HG03571 (cell line): Measurements from ENCODE around the gene APOF.
"Not testable (repeated sequence)": the region's sequence is repeated elsewhere in the genome, so short reads cannot be mapped to it uniquely, and the experiment has no call there.

ENCODE experiments used
- ATAC-seq: cut with Tn5 transposase; IDR thresholded peaks from one replicate; pipeline ENCODE4 v1.9.1; 2021; ENCODE audit not compliant: unreplicated experiment

APOF gene

GRCh38 chr12:56333197-56333678 lies 29.4 kb downstream of the APOF start:
- no peak for ATAC-seq

GRCh38 chr12:56332512-56333196 lies 30.0 kb downstream of the APOF start:
- no peak for ATAC-seq

- ATAC-seq, result no peak
Measured at GRCh38 chr12:56330936-56331490, 31.6 kb downstream of the APOF start.

GRCh38 chr12:56326533-56326932 lies 36.1 kb downstream of the APOF start:
- ATAC-seq, result no peak

- no peak for ATAC-seq
Measured at GRCh38 chr12:56326126-56326525, 36.5 kb downstream of the APOF start.

GRCh38 chr12:56324206-56324605 lies 38.5 kb downstream of the APOF start:
- no peak for ATAC-seq

GRCh38 chr12:56321610-56322009 lies 41.0 kb downstream of the APOF start:
- ATAC-seq, result not testable (repeated sequence)

- ATAC-seq, result no peak
Measured at GRCh38 chr12:56321027-56321426, 41.6 kb downstream of the APOF start.

- no peak for ATAC-seq
Measured at GRCh38 chr12:56317675-56318074, 45.0 kb downstream of the APOF start.

- peak; percentile 80 for ATAC-seq
Measured at GRCh38 chr12:56315622-56316473, 46.8 kb downstream of the APOF start, which contains the start of gene CNPY2. CNPY2 (minus strand) TSS chr12:56315988; CDS start chr12:56315217, 771 bp downstream.

- no peak for ATAC-seq
Measured at GRCh38 chr12:56315249-56315621, 47.4 kb downstream of the APOF start.

GRCh38 chr12:56311003-56311402 lies 51.7 kb downstream of the APOF start:
- ATAC-seq, result no peak
